H54 (cell line): ENCODE results near the gene ALDOA.
"Not testable (repeated sequence)": the region's sequence is repeated elsewhere in the genome, so short reads cannot be mapped to it uniquely, and the experiment has no call there.

Experiments
- DNase-seq: peaks from one replicate; pipeline ENCODE4 v3.0.0; 2011; ENCODE audit warnings: low spot score, mixed read lengths; ENCODE audit not compliant: insufficient read length
- FAIRE-seq: peaks from 3 replicates; lab custom pipeline; 2011; peaks lifted over from hg19 to GRCh38; lab: Jason Lieb, UNC
- POLR2A ChIP-seq: IDR thresholded peaks from 2 replicates; pipeline ENCODE4 v1.6.1; 2011; ENCODE audit warnings: low read depth, mild to moderate bottlenecking, low read length

ALDOA gene

DNA sequence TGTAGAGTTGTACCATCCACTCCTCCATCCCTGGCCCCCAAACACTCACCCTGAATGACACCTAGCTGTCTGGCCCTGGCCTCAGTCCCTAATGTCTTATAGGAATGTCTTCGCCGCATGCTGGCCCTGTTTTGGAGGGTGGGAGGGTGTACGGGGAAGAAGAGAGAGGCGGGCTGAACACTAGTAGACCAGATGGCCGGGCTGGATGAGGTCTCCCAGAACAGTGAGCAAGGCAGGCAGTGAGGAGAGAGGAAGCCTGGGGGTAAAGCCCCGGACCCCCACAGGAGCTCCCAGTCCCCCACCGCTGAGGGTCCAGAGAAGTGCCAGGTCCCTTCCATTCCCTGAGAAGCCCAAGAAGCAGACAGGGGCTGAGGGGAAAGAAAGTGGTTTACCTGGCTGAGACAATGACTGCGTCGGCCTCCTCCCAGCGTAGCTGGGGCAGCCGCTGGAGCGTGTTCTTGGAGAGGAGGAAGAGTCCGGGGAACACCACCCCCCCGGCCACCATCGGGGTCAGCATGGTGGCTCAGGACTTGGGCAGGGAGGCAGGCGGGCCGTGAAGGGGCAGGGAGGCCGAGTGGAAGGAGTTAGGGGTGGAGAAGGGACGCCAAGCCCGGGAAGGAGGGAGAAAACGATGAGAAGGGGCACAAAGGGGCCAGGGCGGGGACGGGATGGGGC, 35.4 kb upstream of the ALDOA start:
- DNase-seq = no peak
- TF ChIP-seq POLR2A = no peak
- FAIRE-seq = no peak

DNA sequence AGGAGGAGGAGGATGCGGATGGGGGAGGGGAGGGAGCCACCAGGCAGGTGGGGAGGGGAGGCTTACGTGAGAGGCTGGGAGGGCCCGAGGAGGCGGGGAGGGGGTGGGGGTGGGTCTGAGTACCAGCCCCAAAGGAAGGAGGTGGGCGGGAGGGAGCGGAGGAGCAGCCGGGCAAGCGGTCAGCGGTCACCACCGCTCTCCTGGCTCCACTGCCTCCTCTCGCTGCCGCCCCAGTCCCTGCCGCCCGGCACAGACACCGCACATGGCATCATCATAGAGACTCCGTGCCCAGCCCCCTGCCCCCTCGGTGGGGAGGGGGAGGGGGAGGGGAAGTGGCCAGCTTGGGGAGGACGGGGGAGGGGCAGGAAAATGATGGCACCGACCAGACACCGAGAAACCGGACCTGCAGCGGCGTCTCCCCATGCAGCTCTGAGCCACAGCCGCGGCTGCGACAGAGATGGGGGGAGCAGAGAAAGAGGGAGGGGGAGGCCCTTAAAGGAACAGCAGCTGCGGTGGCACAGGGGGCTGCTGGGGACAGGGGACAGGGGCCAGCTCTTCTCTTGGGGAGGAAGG, 34.6 kb upstream of the ALDOA start, which contains the start of gene TLCD3B:
TLCD3B (minus strand) TSS at position 431 of the 573 bp plus-strand sequence. CDS start 744 bp downstream, outside the sequence.
- DNase-seq (no peak), FAIRE-seq (no peak)
- no peak for TF ChIP-seq POLR2A

DNA sequence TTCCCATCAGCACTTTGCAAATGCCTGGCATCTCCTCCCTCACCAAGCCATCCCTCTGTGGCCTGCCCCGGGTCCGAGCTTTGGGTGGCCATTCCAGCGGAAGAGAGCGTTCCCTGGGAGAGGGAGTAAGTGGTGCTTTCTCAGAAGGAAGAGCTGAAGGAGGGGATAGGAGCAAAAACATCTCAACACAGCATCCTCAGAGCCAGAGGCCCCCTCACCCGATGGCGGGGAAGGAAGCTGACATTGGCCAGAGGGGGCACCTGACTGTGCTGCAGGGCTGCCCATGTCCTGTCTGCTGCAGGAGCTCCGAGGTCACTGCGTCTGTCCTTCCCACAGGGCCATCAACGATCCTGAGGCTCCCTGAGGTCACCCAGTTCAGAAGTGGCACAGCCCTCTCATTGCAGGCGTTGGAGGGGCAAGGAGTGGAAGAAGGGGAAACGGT, 34.1 kb upstream of the ALDOA start:
- no peak for TF ChIP-seq POLR2A
- FAIRE-seq = no peak
- no peak for DNase-seq

DNA sequence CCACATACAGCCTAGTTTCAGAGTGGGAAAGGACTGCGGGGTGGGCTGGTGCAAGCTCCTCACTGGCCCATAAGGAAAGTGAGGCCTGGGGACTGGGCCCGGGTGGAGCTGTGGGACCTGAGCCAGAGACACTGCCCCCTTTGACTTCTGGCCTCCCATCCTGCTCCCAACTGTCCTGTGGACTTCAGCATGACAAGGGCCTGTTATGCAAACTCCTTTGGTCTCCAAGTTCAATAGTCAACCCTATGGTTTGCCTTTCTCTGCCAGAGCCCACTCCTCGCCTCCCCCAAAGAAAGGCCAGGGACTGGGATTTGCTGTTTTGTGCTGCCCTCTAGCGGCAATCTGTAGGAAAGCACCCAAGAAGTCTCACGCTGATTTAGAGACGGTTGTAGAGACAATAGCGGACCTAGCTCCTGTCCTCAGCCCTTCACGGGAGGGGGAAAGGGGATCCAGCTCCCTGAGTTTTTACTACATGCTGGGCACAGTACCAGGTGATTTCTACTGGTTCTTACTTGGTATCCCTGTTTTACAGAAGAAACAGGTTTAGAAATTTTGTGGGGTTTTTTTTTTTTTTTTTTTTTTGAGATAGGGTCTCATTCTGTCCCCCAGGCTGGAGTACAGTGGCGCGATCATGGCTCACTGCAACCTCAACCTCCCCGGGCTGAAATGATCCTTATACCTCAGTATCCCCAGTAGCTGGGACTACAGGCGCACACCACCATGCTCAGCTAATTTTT, 33.3 kb upstream of the ALDOA start:
- FAIRE-seq (peak; percentile 48), DNase-seq (no peak)
- no peak for TF ChIP-seq POLR2A

DNA sequence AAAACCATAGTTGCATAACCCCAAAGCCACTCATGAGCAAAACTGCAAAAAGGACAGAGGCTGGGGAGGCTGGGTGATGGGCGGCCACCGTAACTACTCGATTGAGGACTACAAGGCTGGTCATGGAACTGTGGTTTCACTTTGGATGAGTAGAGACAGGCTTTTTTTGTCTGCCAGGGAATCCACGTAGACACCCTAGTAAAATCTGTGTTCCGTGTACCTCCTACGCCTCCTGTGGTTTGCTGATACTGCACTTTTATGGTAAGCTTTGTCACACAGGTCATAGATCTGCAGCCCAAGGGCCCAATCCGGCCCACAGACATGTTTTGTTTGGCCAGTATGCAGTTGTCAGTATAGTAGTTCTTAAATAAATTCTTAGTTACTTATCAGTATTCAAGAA, 32.3 kb upstream of the ALDOA start:
- FAIRE-seq = no peak
- no peak for TF ChIP-seq POLR2A
- DNase-seq = no peak

DNA sequence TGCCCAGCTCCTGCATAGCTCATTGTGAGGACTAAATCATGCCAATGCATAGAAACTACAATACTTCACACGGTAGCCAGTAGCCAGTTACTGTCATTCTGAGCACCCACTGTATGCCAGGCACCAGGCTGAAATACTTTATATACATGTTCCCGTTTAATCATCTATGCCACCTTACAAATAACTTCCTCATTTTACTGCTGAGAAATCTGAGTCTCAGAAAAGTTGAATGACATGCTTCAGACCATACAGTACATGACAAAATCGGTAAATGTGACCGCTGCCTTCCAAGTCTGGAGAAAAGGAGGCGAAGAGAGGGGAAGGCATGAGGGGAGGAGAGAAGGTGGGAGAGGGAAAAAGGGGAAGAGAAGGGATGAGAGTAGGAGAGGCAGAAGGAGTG, 25.3 kb upstream of the ALDOA start:
- TF ChIP-seq POLR2A = no peak
- FAIRE-seq (no peak), DNase-seq (no peak)

DNA sequence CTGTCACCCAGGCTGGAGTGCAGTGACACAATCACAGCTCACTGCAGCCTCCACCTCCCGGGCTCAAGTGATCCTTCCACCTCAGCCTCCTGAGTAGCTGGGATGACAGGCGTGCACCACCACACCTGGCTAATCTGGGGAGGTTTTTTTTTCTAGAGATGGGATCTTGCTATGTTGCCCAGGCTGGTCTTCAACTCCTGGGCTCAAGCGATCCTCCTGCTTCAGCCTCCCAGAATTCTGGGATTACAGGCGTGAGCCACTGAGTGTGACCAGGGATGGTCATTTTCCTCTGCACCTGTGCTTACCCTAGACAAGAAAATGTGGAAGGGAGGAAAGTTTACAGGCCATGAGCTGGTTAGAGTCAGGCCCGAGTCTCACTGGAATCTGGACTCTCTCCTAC, 24.9 kb upstream of the ALDOA start:
- DNase-seq, FAIRE-seq: not testable (repeated sequence)

DNA sequence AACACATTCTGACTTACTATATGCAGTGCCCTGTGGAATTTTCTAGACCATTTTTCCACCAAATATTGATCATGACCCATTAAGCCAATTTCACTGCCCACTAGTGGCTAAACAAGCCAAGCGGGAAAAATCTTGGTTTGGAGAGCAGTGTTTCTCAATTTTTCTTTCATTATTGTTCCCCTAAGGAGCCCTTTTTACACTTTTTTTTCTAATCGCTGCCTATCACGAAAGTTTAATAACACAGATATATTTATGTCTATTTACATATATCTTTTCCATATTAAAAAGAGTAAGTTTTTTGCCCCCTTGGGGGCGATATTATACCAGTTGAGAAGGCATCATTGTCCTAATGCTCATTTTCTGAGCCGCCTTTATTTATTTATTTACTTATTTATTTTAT, 23.7 kb upstream of the ALDOA start:
- FAIRE-seq = no peak
- no peak for TF ChIP-seq POLR2A
- no peak for DNase-seq

DNA sequence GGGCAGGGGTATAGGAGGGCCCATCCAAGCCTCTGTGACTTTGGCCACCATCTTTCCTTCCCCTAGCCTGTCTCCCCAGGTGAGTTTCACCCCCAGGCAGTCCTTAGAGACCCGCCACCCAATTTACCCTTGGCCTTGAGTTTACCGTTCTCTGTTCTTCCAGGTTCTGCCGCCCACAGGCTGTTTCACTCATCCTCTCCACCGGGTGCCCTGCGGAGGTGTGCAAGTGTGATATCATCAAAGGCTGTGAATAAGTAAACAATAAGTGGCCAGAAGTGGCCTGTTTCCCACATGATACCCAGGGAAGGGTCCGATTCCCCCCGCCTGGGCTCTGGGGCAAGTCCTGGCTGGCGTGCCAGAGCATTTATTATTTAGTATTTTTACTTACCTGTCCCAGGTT, 19.4 kb upstream of the ALDOA start:
- DNase-seq (no peak), FAIRE-seq (no peak)
- no peak for TF ChIP-seq POLR2A

DNA sequence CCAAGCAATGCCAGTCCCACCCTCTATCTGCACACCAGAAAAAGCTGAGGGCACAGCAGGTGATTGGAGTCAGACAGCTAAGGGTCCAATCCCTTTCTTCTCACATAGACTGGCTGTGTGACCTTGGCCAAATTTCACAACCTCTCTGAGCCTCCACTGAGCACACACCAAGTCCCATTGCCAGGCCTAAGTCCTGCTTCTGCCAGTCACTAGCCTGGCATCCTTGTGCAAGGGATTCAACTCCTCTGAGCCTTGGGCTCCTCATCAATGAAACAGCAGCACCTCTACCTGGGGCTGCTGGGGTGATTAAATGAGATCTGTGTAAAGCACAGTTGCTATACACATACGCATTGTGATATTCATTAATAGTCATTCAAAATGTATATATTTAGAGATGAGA, 19.0 kb upstream of the ALDOA start:
- FAIRE-seq (no peak), DNase-seq (no peak)
- no peak for TF ChIP-seq POLR2A

DNA sequence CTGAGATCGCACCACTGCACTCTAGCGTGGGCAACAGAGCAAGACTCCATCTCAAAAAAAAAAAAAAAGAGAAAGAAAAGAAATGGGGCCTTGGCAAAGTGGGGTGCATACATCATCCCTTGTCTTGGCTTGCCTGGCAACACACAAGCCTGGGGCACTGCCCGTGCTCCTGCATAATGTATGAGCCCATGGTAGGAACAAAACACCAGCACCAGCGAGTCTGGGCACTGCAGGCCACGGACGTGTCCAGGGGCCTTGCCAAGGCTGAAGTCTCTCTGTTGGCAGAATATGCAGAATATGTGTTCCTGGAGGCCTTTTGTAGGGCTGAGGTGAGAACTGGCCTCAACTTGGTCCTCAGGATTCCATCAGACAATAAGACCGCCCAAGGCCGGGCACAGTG, 15.7 kb upstream of the ALDOA start:
- no peak for DNase-seq
- no peak for FAIRE-seq
- no peak for TF ChIP-seq POLR2A

DNA sequence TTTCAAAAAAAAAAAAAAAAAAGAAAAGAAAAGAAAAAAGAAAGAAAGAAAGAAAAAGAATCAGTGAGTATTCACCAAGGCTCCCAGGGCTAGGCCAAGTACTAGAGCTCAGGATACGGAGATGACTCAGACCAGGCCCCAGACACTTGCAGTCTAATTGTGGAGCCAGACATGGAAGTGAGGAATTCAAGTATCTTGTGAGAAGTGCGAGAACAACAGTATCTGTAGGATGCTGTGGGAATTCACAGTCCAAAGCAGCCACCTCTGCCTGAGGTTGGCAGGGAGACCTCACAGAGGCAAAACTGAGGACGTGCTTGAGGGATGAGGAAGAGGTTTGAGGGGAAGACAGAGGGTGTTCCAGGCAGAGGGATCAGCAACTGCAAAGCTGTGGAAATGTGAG, 14.0 kb upstream of the ALDOA start:
- DNase-seq (peak; percentile 87), FAIRE-seq (peak; percentile 27)
- TF ChIP-seq POLR2A = 0 out of 2 replicates have a peak, but pooled peaks have one; percentile 21

DNA sequence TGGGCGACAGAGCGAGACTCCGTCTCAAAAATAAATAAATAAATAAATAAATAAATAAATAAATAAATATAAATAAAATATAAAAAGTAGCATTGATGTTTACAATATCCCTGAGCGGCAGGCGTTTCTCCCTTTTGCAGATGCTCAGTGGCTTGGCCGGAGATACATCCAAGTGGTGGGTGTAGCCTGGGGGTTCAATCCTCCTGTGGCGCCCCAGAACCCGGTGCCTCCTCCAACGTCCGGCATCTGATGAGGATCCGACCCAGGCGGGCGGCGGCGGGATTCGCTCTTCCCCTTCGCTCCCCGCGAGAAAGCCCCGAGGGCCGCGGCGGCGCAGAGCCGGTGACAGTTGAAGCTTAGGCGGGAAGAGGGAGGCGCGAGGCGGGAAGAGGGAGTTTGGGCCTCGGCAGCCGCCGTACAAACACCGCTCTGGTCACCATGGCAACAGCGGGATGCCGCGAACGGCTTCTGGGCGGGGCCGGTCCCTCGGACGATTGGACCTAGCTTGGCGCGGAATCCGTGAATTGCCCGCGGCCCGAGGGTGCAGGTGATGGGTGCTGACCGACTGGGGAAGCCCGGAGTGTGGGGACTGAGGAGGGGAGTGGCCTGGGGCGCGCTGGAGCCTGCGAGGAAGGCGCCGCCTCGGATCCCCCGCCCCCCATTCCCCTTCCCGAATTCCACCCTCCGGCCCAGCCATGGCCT, 12.7 kb upstream of the ALDOA start:
- FAIRE-seq (no peak), DNase-seq (peak; percentile 85)
- no peak for TF ChIP-seq POLR2A
